Endothelial cell of umbilical vein (primary cell): ENCODE measurements around the gene CD55. TPM values are rescaled to one million over a fixed set of nuclear protein-coding genes. Genes with fewer than 3 reads are reported as not detected.

Experiments
- BruUV-seq: library from RNA; stranded (reverse); fragments of 400-500 nt; replicated peaks from 2 replicates; lab custom pipeline; 2021; lab: Mats Ljungman, UMichigan
- CTCF ChIA-PET: fragments of 300-600, 350-600 bp; sonication (Branson Sonifier 250); formaldehyde crosslinking; loops from one replicate; lab custom pipeline; 2021; ENCODE audit warnings: antibody characterized with exemption, inconsistent platforms; lab: Charles Lee
- POLR2A ChIA-PET: fragments of 300-600, 350-600 bp; sonication (Branson Sonifier 250); formaldehyde crosslinking; loops from one replicate; lab custom pipeline; 2021; ENCODE audit warnings: antibody characterized with exemption, inconsistent platforms; lab: Charles Lee
- DNase-seq: peaks from one replicate; pipeline ENCODE4 v3.0.0-alpha.2; 2011; ENCODE audit warnings: low read depth, low spot score
- FAIRE-seq: peaks from 2 replicates; lab custom pipeline; 2011; peaks lifted over from hg19 to GRCh38; lab: Jason Lieb, UNC
- H2AFZ ChIP-seq: 2 replicates; pipeline ENCODE4 v1.6.0; 2012; ENCODE audit warnings: low read depth, low read length, control low read depth, inconsistent platforms
- H3K27ac ChIP-seq: 2 replicates; pipeline ENCODE4 v1.5.1; 2011; ENCODE audit warnings: low read depth, mild to moderate bottlenecking, control low read depth, low read length, moderate library complexity; ENCODE audit not compliant: insufficient read depth
- H3K27me3 ChIP-seq, 2 experiments: 2 replicates each; pipeline versions ENCODE4 v1.6.0 to v1.6.1; 2011; ENCODE audit warnings: low read length in 2 of 2, mixed read lengths in 1 of 2; ENCODE audit not compliant: control insufficient read depth in 2 of 2, insufficient read depth in 2 of 2
- H3K36me3 ChIP-seq, 2 experiments: 2 replicates in 1 of 2; 3 replicates in 1 of 2; pipeline ENCODE4 v1.5.1; 2011; ENCODE audit warnings: low read length in 2 of 2, mild to moderate bottlenecking in 1 of 2, moderate library complexity in 1 of 2; ENCODE audit not compliant: control insufficient read depth in 2 of 2, insufficient read depth in 2 of 2; ENCODE audit errors: extremely low read depth in 1 of 2
- H3K4me1 ChIP-seq: 3 replicates; pipeline ENCODE4 v1.5.1; 2011; ENCODE audit warnings: mild to moderate bottlenecking, low read length; ENCODE audit not compliant: control insufficient read depth, insufficient read depth; ENCODE audit errors: extremely low read depth
- H3K4me2 ChIP-seq: 2 replicates; pipeline ENCODE4 v1.6.1; 2011; ENCODE audit warnings: low read length, control low read depth, mixed read lengths; ENCODE audit not compliant: insufficient read depth
- H3K4me3 ChIP-seq, 3 experiments: fragments of 200-600 bp in 1 of 3; sonication (generic), shearing (Covaris generic) in 1 of 3; replicated peaks in 1 of 3; 2 replicates each; pipeline ENCODE4 v1.5.1; 2011 to 2016; ENCODE audit warnings: control low read depth in 3 of 3, low read length in 3 of 3, mild to moderate bottlenecking in 2 of 3, inconsistent platforms in 1 of 3, low read depth in 1 of 3, moderate library complexity in 1 of 3; ENCODE audit not compliant: insufficient read depth in 1 of 3
- H3K79me2 ChIP-seq: 2 replicates; pipeline ENCODE4 v1.6.0; 2012; ENCODE audit warnings: low read length, inconsistent platforms; ENCODE audit not compliant: control insufficient read depth, insufficient read depth
- H3K9ac ChIP-seq: replicated peaks from 2 replicates; pipeline ENCODE3; 2011; ENCODE audit warnings: low read length, control low read depth; ENCODE audit not compliant: insufficient read depth; ENCODE audit errors: extremely low read depth
- H3K9me1 ChIP-seq: replicated peaks from 3 replicates; pipeline ENCODE4 v1.6.0; 2011; ENCODE audit warnings: mild to moderate bottlenecking, low read length; ENCODE audit not compliant: control insufficient read depth, insufficient read depth; ENCODE audit errors: extremely low read depth
- H3K9me3 ChIP-seq: replicated peaks from 2 replicates; pipeline ENCODE4 v1.5.1; 2012; ENCODE audit warnings: low read length, inconsistent platforms; ENCODE audit not compliant: control insufficient read depth, insufficient read depth
- H4K20me1 ChIP-seq: replicated peaks from 2 replicates; pipeline ENCODE3; 2011; ENCODE audit warnings: mild to moderate bottlenecking, low read length; ENCODE audit not compliant: control insufficient read depth, insufficient read depth; ENCODE audit errors: extremely low read depth
- EZH2 ChIP-seq: IDR thresholded peaks from 2 replicates; pipeline ENCODE4 v1.6.1; 2012; ENCODE audit warnings: borderline replicate concordance, low read depth, mild to moderate bottlenecking, moderate library complexity, low read length, inconsistent platforms; ENCODE audit not compliant: severe bottlenecking
- FOS ChIP-seq: IDR thresholded peaks from 2 replicates; pipeline ENCODE4 v1.6.1; 2011; ENCODE audit warnings: mild to moderate bottlenecking, low read length, moderate library complexity, borderline replicate concordance; ENCODE audit not compliant: insufficient read depth
- GATA2 ChIP-seq: IDR thresholded peaks from 2 replicates; pipeline ENCODE4 v1.7.0; 2011; ENCODE audit warnings: low read depth, mild to moderate bottlenecking, moderate library complexity, mixed read lengths, low read length; ENCODE audit not compliant: insufficient read length, insufficient read depth
- JUN ChIP-seq: IDR thresholded peaks from 2 replicates; pipeline ENCODE4 v1.6.1; 2011; ENCODE audit warnings: borderline replicate concordance, low read depth; ENCODE audit not compliant: insufficient read length, insufficient read depth
- MYC ChIP-seq: IDR thresholded peaks from one replicate; pipeline ENCODE4 v1.6.1; 2011; ENCODE audit warnings: mild to moderate bottlenecking, low read depth, low read length
- POLR2A ChIP-seq: IDR thresholded peaks from 2 replicates; pipeline ENCODE4 v1.6.1; 2012; ENCODE audit warnings: low read depth, mild to moderate bottlenecking, control low read depth, low read length
- POLR2AphosphoS5 ChIP-seq: IDR thresholded peaks from 2 replicates; pipeline ENCODE4 v1.6.1; 2012; ENCODE audit warnings: low read depth, mild to moderate bottlenecking, control low read depth, low read length, moderate library complexity; ENCODE audit not compliant: insufficient read depth
- dilution Hi-C: fragments of 300-500 bp; cut with MboI; formaldehyde crosslinking; loops from one replicate; pipeline ENCODE4 v1.15.0; 2019; ENCODE audit warnings: low sequenced_read_pairs; ENCODE audit not compliant: extremely low pct_ligation_motif_present
- intact Hi-C: fragments of 100-400 bp; cut with micrococcal nuclease; formaldehyde crosslinking; loops from one replicate; pipeline ENCODE4 v1.10.0; 2022
- polyA plus RNA-seq, 4 experiments: library from polyadenylated mRNA; depleted of rRNA in 3 of 4; stranded (reverse) in 3 of 4; unstranded in 1 of 4; fragments of >200 nt; gene quantifications; 2 replicates each; pipeline versions ENCODE4 v1.2.1 to v1.2.3, GENCODE V29; 2011 to 2012; ENCODE audit warnings: missing spikeins in 1 of 4
- total RNA-seq: library from RNA; stranded (reverse); gene quantifications from 2 replicates; pipeline ENCODE4 v1.2.3, GENCODE V29; 2021
- TF ChIP-seq, protein P1 (sequence below): IDR thresholded peaks from 2 replicates; pipeline ENCODE4 v1.6.1; 2011; ENCODE audit not compliant: insufficient read depth, insufficient read length
- TF ChIP-seq, protein P2 (sequence below), 2 donors: IDR thresholded peaks; 1 replicate in 1 of 2; 2 replicates in 1 of 2; pipeline ENCODE4 v1.5.1; 2011; ENCODE audit warnings: low read length in 2 of 2, mild to moderate bottlenecking in 2 of 2, moderate library complexity in 2 of 2, control low read depth in 1 of 2, inconsistent platforms in 1 of 2, low read depth in 1 of 2; ENCODE audit not compliant: insufficient read depth in 1 of 2; ENCODE audit errors: extremely low read depth in 1 of 2

Gene CD55
- total and polyA plus RNA-seq, 2 donors (not counting 3 experiments of a cell fraction or from before 2014, with no cell fraction given), result 111 to 179 TPM

DNA sequence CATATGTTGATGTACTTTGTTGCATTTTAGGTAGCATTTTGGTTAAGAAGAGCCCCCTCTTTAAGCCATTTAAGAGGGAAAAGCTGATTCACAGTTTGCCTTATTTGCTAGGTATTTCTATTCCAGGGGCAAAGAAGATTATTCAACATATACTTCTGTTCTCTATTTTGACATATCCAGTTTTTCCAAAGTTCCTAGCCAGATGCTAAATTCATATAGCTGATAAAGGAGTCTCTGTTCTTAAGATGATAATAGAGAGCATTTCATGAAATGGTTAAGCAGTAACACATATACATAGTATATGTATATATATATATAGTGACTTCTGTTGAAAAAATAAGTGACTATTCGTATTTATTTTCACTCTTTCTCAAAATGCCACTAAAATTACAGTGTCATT is 15.5 kb upstream of the CD55 start:
- ChIA-PET POLR2A (no interaction called here), CTCF (no interaction called here)
- Histone ChIP-seq H3K9ac (no peak overlapping the region), H2AFZ (no peak overlapping the region), H3K79me2 (no peaks in the 10 kb centered on the region), H3K4me2 (no peak overlapping the region), H4K20me1 (no peaks in the 10 kb centered on the region), H3K27ac (no peak overlapping the region), H3K36me3 (no peaks in the 10 kb centered on the region), H3K4me1 (peaks cover 49% of the 10 kb centered on the region), H3K27me3 (no peaks in the 10 kb centered on the region), H3K9me3 (no peaks in the 10 kb centered on the region), H3K4me3 (no peak overlapping the region), H3K9me1 (no peaks in the 10 kb centered on the region)
- intact Hi-C loops (no loop called here), dilution Hi-C loops (no loop called here)
- DNase-seq (no peak), FAIRE-seq (no peak)
- BruUV-seq, result no TSS peak
- TF ChIP-seq POLR2AphosphoS5 (no peak), FOS (no peak), MYC (no peak), POLR2A (no peak), JUN (no peak), GATA2 (no peak), EZH2 (no peak)
- TF ChIP-seq, protein P1, sequence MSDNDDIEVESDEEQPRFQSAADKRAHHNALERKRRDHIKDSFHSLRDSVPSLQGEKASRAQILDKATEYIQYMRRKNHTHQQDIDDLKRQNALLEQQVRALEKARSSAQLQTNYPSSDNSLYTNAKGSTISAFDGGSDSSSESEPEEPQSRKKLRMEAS, result no peak
- TF ChIP-seq, protein P2, sequence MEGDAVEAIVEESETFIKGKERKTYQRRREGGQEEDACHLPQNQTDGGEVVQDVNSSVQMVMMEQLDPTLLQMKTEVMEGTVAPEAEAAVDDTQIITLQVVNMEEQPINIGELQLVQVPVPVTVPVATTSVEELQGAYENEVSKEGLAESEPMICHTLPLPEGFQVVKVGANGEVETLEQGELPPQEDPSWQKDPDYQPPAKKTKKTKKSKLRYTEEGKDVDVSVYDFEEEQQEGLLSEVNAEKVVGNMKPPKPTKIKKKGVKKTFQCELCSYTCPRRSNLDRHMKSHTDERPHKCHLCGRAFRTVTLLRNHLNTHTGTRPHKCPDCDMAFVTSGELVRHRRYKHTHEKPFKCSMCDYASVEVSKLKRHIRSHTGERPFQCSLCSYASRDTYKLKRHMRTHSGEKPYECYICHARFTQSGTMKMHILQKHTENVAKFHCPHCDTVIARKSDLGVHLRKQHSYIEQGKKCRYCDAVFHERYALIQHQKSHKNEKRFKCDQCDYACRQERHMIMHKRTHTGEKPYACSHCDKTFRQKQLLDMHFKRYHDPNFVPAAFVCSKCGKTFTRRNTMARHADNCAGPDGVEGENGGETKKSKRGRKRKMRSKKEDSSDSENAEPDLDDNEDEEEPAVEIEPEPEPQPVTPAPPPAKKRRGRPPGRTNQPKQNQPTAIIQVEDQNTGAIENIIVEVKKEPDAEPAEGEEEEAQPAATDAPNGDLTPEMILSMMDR (IDR thresholded peaks at IDR 0.05; ENCODE audit: extremely low read depth in 1 of 2, insufficient read depth in 1 of 2, low read depth in 1 of 2, low read length in 2 of 2), result no peak
